ENCODE measurements around the gene MAN1C1. TPM values are rescaled to one million over a fixed set of nuclear protein-coding genes. Genes with fewer than 3 reads are reported as not detected.
"Not testable (repeated sequence)": the region's sequence is repeated elsewhere in the genome, so short reads cannot be mapped to it uniquely, and the experiment has no call there.

Gene MAN1C1
- total RNA-seq, 1 donor: 12.9 TPM

GRCh38 chr1:25734991-25735390 lies 118.4 kb downstream of the MAN1C1 start:
- not testable (repeated sequence) for H3K4me3 ChIP-seq (ENCODE audit: low read length); H3K9me3 ChIP-seq (ENCODE audit: low read depth, low read length); H3K4me1 ChIP-seq (ENCODE audit: insufficient read depth, low read length); H3K27me3 ChIP-seq (ENCODE audit: insufficient read depth, low read length)

DNA sequence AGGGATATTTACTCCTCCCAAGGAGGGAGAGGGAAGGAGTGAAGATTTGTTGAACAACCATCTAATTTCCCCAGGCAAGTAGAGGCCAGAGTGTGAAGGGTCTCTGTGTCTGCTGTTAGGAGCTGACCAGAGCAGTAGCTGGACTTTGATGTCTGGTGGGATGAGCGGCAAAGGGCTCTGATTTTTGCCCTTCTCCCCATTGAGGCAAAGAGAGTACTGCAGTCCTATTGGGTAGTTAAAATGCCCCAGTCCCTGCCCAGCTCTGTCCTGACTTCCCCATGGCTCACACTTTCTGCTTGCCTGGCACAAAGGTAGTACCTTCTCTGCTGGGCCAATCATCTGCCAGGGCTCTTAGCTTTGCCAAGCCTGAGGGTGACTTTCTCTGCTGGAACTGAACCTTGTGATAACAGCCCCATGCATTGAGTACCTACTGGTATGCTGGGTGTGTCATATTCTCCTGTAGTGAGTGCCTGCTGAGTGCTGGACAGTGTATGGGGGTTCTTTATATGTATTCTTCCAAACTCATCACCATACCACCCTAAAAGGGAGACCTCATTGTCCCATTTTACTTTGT lies 119.5 kb downstream of the MAN1C1 start:
- no peaks in the 10 kb centered on the region for H3K27me3 ChIP-seq (ENCODE audit: insufficient read depth, low read length)
- no peak overlapping the region for H3K4me3 ChIP-seq (ENCODE audit: low read length)
- peaks cover 2% of the 10 kb centered on the region for H3K4me1 ChIP-seq (ENCODE audit: insufficient read depth, low read length)
- H3K9me3 ChIP-seq (ENCODE audit: low read depth, low read length): no peaks in the 10 kb centered on the region

GRCh38 chr1:25737130-25737529 lies 120.5 kb downstream of the MAN1C1 start:
- H3K4me1 ChIP-seq (ENCODE audit: insufficient read depth, low read length): no peaks in the 10 kb centered on the region
- no peaks in the 10 kb centered on the region for H3K27me3 ChIP-seq (ENCODE audit: insufficient read depth, low read length)
- no peak overlapping the region for H3K4me3 ChIP-seq (ENCODE audit: low read length)
- H3K9me3 ChIP-seq (ENCODE audit: low read depth, low read length): no peaks in the 10 kb centered on the region

GRCh38 chr1:25738499-25738898 lies 121.9 kb downstream of the MAN1C1 start:
- no peak overlapping the region for H3K4me3 ChIP-seq (ENCODE audit: low read length)
- no peaks in the 10 kb centered on the region for H3K9me3 ChIP-seq (ENCODE audit: low read depth, low read length)
- H3K4me1 ChIP-seq (ENCODE audit: insufficient read depth, low read length): no peaks in the 10 kb centered on the region
- H3K27me3 ChIP-seq (ENCODE audit: insufficient read depth, low read length): no peaks in the 10 kb centered on the region

DNA sequence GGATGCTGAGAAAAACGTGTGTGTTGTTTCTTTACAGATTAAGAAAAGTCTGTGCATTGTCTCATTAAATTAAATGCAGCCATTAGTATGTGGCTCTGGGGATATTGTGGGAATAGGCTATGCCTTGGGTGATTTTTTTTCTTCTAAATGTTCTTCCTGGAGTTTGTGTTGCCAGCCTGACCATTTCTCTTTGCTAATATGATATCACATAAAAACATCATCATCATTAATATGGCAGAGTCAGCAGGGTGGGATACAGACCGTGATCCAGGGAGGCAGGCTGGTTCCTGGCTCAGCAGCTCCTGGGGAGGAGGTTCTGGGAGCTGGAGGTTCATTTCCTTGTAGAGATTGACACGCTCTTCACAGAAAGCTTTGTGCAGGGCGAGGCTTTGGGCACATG lies 122.8 kb downstream of the MAN1C1 start:
- Histone ChIP-seq H3K27me3 (ENCODE audit: insufficient read depth, low read length) (no peaks in the 10 kb centered on the region), H3K4me1 (ENCODE audit: insufficient read depth, low read length) (no peaks in the 10 kb centered on the region), H3K4me3 (ENCODE audit: low read length) (no peak overlapping the region), H3K9me3 (ENCODE audit: low read depth, low read length) (no peaks in the 10 kb centered on the region)

- H3K27me3 ChIP-seq (ENCODE audit: insufficient read depth, low read length): no peaks in the 10 kb centered on the region
- no peaks in the 10 kb centered on the region for H3K9me3 ChIP-seq (ENCODE audit: low read depth, low read length)
- H3K4me1 ChIP-seq (ENCODE audit: insufficient read depth, low read length): no peaks in the 10 kb centered on the region
- H3K4me3 ChIP-seq (ENCODE audit: low read length): no peak overlapping the region
Measured at GRCh38 chr1:25740071-25740470, 123.5 kb downstream of the MAN1C1 start.

GRCh38 chr1:25742316-25742715 lies 125.7 kb downstream of the MAN1C1 start:
- Histone ChIP-seq H3K4me1 (ENCODE audit: insufficient read depth, low read length) (no peaks in the 10 kb centered on the region), H3K9me3 (ENCODE audit: low read depth, low read length) (no peaks in the 10 kb centered on the region), H3K27me3 (ENCODE audit: insufficient read depth, low read length) (no peaks in the 10 kb centered on the region), H3K4me3 (ENCODE audit: low read length) (no peak overlapping the region)

- H3K27me3 ChIP-seq (ENCODE audit: insufficient read depth, low read length): no peaks in the 10 kb centered on the region
- no peaks in the 10 kb centered on the region for H3K9me3 ChIP-seq (ENCODE audit: low read depth, low read length)
- H3K4me3 ChIP-seq (ENCODE audit: low read length): no peak overlapping the region
- no peaks in the 10 kb centered on the region for H3K4me1 ChIP-seq (ENCODE audit: insufficient read depth, low read length)
Measured at GRCh38 chr1:25743164-25744139, 126.9 kb downstream of the MAN1C1 start.

DNA sequence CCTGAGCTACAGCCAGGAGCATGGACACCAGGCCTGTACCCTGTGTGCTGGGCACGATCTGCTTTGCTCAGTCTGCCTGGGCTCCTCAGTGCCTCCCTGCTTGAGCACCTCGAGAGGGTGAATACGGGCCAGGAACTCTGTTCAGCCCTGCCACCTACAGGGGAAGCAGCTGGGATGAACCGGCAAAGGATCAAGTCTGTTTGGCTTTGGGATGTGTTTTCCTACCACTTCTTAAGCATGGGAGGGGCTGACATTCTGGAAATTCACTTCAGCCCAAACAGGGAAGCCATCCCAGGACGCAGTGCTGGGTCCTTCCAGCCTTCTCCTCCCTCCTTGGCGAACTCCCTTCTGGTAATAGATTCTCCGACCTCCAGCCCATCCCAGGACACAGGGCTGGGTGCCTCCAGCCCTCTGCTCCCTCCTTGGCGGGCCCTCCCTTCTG lies 127.6 kb downstream of the MAN1C1 start:
- Histone ChIP-seq H3K4me3 (ENCODE audit: low read length) (no peak overlapping the region), H3K9me3 (ENCODE audit: low read depth, low read length) (no peaks in the 10 kb centered on the region), H3K27me3 (ENCODE audit: insufficient read depth, low read length) (no peaks in the 10 kb centered on the region), H3K4me1 (ENCODE audit: insufficient read depth, low read length) (no peaks in the 10 kb centered on the region)

- Histone ChIP-seq H3K27me3 (ENCODE audit: insufficient read depth, low read length) (no peaks in the 10 kb centered on the region), H3K4me3 (ENCODE audit: low read length) (no peak overlapping the region), H3K9me3 (ENCODE audit: low read depth, low read length) (no peaks in the 10 kb centered on the region), H3K4me1 (ENCODE audit: insufficient read depth, low read length) (no peaks in the 10 kb centered on the region)
Measured at GRCh38 chr1:25744636-25745425, 128.2 kb downstream of the MAN1C1 start.

DNA sequence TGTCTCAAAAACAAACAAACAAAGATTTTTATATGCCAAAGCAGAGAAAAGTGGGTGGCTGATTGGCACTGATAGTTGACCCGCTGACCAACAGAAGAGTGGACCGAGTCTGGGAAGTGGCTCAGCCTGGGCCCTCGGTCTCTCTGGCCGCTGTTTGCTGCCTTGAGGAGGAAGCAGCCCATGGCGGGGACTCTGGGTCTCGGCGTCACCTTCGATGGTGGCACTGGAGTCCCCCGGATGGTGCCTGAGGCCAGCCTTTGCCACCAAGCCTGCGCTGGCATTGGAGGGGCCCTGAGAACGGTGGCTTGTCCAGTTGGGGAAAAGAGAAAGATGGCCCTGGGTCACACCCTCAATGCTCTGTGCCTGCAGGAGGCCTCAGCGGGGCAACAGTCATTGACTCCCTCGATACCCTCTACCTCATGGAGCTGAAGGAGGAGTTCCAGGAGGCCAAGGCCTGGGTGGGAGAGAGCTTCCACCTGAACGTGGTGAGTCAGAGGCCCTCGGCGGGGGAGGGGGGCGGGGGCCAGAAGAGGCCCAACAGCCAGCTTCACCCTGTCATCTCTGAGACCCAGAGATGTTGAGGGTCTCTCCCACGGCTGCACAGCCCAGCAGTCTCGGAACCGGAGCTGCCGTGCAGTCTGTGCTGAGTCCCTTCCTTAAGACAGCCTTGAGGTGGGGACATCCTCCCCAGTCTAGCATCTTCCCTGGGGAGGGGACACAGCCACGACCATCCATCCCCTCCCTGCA lies 129.9 kb downstream of the MAN1C1 start:
- no peaks in the 10 kb centered on the region for H3K4me1 ChIP-seq (ENCODE audit: insufficient read depth, low read length)
- no peak overlapping the region for H3K4me3 ChIP-seq (ENCODE audit: low read length)
- no peaks in the 10 kb centered on the region for H3K27me3 ChIP-seq (ENCODE audit: insufficient read depth, low read length)
- H3K9me3 ChIP-seq (ENCODE audit: low read depth, low read length): no peaks in the 10 kb centered on the region

DNA sequence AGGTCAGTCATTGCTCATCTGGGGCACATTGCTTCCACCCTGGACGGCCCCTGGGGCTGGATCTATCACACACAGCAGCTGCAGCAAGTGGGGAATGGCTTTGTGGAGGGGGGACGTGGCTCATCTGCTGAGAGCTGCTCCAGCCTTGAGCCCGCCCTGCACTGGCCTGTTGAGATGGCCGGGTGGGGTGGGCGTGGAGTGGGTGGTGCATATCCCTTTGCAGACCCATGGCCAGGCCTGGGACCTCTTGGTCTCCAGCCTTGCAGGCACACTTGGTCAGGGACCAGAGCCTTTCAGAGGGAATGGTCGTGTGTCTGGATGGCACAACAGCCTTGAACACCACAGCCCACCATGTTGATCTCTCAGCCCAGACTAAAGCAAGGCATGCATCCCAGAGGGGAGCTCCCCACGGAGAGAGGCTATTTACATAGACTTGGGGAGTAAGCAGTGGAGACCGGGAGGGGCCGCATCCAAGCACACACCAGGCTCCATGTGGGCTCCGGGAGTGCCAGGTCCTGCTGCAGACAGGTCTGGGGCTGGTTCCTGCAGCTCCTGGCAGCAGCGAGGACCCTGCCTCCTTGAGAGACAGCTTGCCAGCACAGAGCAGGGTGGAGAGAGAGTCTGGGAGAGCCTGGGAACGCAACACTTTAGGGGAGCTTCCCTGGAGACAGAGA lies 130.6 kb downstream of the MAN1C1 start:
- Histone ChIP-seq H3K27me3 (ENCODE audit: insufficient read depth, low read length) (no peaks in the 10 kb centered on the region), H3K4me1 (ENCODE audit: insufficient read depth, low read length) (no peaks in the 10 kb centered on the region), H3K4me3 (ENCODE audit: low read length) (no peak overlapping the region), H3K9me3 (ENCODE audit: low read depth, low read length) (no peaks in the 10 kb centered on the region)

GRCh38 chr1:25748531-25749205 lies 132.1 kb downstream of the MAN1C1 start:
- Histone ChIP-seq H3K9me3 (ENCODE audit: low read depth, low read length) (no peaks in the 10 kb centered on the region), H3K4me3 (ENCODE audit: low read length) (no peak overlapping the region), H3K4me1 (ENCODE audit: insufficient read depth, low read length) (no peaks in the 10 kb centered on the region), H3K27me3 (ENCODE audit: insufficient read depth, low read length) (no peaks in the 10 kb centered on the region)
